Ascending aorta (tissue), 2 donors: ENCODE results near the gene BBIP1. TPM values are rescaled to one million over a fixed set of nuclear protein-coding genes. Genes with fewer than 3 reads are reported as not detected.

ENCODE experiments used
- DNase-seq, 2 donors: peaks; one replicate each; pipeline ENCODE4 v3.0.0-alpha.2; 2019; ENCODE audit warnings: low spot score in 2 of 2
- H3K27ac ChIP-seq, 2 donors: fragments of 200-600 bp; sonication (generic); one replicate each; pipeline ENCODE4 v1.5.1; 2016 to 2017; ENCODE audit warnings: mild to moderate bottlenecking in 1 of 2
- H3K27me3 ChIP-seq: fragments of 200-600 bp; sonication (generic); one replicate; pipeline ENCODE4 v1.5.1; 2017
- H3K36me3 ChIP-seq, 2 donors: fragments of 200-600 bp; sonication (generic); one replicate each; pipeline ENCODE4 v1.5.1; 2016
- H3K4me1 ChIP-seq, 2 donors: fragments of 200-600 bp; sonication (generic); one replicate each; pipeline ENCODE4 v1.5.1; 2016 to 2017; ENCODE audit warnings: mild to moderate bottlenecking in 1 of 2
- H3K4me3 ChIP-seq, 2 donors: fragments of 200-600 bp; sonication (generic); one replicate each; pipeline ENCODE4 v1.5.1; 2016 to 2017; ENCODE audit warnings: mild to moderate bottlenecking in 1 of 2
- H3K9me3 ChIP-seq, 2 donors: fragments of 200-600 bp; sonication (generic); one replicate each; pipeline ENCODE4 v1.5.1; 2016
- intact Hi-C: fragments of 100-400 bp; cut with DNase I; formaldehyde crosslinking; loops from one replicate; pipeline ENCODE4 v1.15.1; 2023
- total RNA-seq: library from RNA; depleted of rRNA; stranded (reverse); fragments of >200 nt; gene quantifications from one replicate; pipeline ENCODE4 v1.1.0, GENCODE V29; 2016
- TF ChIP-seq, protein P1 (sequence below), 3 experiments: fragments of 200-600 bp in 2 of 3; fragments of 450-650 bp in 1 of 3; sonication (generic) in 2 of 3; IDR thresholded peaks; one replicate each; pipeline ENCODE4 v1.5.1; 2016 to 2019; ENCODE audit warnings: antibody characterized with exemption in 3 of 3, mild to moderate bottlenecking in 1 of 3, moderate library complexity in 1 of 3

BBIP1 gene
- total RNA-seq, 1 donor from 2014 or later: 1.5 TPM

DNA sequence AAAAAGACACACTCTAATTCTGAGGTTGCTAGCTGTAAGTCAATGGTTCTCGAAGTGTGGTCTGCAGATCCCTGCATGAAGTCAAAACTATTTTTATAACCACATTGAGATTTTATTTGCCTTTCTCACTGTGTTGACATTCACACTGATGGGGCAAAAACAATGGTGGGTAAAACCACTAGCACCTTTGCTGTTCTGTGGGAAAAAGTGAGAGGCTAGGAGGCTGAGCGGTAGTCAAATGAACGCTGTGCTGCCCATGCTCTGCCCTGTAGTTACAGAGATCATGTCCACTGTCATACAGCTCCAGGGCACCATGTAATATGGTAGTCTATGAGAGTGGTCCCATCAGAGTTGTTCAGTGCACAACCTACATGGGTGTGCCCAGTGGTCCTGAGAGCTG, 68.9 kb downstream of the BBIP1 start:
- Histone ChIP-seq H3K9me3 (no peaks in the 10 kb centered on the region), H3K4me3 (no peak overlapping the region), H3K36me3 (no peaks in the 10 kb centered on the region), H3K27me3 (no peaks in the 10 kb centered on the region), H3K27ac (no peak overlapping the region), H3K4me1 (no peaks in the 10 kb centered on the region)
- intact Hi-C loops: no loop called here
- DNase-seq: no peak
- TF ChIP-seq, protein P1, sequence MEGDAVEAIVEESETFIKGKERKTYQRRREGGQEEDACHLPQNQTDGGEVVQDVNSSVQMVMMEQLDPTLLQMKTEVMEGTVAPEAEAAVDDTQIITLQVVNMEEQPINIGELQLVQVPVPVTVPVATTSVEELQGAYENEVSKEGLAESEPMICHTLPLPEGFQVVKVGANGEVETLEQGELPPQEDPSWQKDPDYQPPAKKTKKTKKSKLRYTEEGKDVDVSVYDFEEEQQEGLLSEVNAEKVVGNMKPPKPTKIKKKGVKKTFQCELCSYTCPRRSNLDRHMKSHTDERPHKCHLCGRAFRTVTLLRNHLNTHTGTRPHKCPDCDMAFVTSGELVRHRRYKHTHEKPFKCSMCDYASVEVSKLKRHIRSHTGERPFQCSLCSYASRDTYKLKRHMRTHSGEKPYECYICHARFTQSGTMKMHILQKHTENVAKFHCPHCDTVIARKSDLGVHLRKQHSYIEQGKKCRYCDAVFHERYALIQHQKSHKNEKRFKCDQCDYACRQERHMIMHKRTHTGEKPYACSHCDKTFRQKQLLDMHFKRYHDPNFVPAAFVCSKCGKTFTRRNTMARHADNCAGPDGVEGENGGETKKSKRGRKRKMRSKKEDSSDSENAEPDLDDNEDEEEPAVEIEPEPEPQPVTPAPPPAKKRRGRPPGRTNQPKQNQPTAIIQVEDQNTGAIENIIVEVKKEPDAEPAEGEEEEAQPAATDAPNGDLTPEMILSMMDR (IDR thresholded peaks at IDR 0.05): no peak

Other genes with a start within 250 kb of the BBIP1 start
- 10.3 TPM for gene PDCD4, start 47.3 kb downstream of the BBIP1 start, total RNA-seq
- gene SHOC2, start 424 bp upstream of the BBIP1 start, total RNA-seq: 49.6 TPM
- gene ADRA2A, start 157.8 kb upstream of the BBIP1 start, total RNA-seq: 23.5 TPM